Activated CD4-positive, alpha-beta T cell treated with anti-CD3 and anti-CD28 coated beads for 48 hours (primary cell): ENCODE data around the gene DEPP1.
"Not testable (repeated sequence)": the region's sequence is repeated elsewhere in the genome, so short reads cannot be mapped to it uniquely, and the experiment has no call there.

ENCODE experiments used
- DNase-seq: peaks from one replicate; pipeline ENCODE4 v3.0.0-alpha.2; 2020

DEPP1 gene, protein sequence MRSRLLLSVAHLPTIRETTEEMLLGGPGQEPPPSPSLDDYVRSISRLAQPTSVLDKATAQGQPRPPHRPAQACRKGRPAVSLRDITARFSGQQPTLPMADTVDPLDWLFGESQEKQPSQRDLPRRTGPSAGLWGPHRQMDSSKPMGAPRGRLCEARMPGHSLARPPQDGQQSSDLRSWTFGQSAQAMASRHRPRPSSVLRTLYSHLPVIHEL

DNA sequence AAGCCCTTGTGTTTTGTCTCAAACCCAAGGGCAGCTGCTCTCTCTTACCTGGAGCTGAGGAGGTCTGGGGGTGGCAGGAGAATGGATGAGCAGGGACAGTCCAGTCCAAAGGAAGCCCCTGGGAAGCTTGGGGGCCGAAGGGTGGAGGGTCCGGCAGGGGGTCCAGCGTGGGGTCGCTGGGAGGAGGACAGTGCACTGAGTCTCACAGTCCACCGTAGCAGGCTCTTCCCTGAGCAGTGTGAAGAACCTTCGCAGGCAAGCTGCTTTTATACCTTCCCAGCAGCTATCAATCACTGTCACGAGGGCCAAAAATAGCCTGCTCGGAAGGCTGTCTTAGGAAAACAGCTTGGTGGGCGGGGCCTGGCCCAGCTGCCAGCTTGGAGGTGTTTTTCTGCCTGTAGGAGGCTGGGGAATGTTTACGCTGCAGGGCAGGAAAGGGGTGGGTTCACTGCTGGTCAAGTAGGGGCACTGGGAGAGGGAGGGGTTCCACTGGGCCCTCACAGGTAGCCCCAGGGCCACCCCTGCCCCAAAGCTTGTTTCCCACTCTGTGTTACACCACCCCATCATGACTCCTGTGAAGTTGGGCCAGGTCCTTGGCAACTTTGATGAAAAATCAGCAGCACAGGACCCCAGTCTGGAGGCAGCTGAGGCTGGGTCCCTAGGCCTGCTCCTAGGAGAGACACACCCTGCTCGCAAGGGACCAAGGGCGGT, at the start of gene DEPP1:
Gene DEPP1 (minus strand): TSS at position 240 of the 711 bp plus-strand sequence. CDS start 779 bp downstream, outside the sequence.
- DNase-seq: peak; percentile 38

DNA sequence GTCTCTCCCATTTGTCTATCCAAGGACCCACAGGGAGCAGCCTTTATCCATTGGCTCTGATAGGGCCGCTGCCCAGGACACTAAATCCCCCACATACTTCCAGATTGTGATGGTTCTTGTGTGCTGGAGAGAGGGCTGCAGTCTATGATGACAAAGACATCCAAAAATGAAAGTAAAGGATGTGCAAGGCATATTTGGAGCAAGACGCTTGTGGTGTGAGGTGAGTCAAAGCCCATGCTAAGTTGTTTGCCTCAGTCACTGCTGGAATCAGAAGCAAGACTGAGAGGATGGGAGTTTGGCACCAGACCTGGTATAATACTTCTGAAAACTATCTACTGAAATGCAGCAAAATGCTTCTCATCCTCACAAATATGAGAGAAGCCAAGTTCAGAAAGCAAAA, 44.8 kb upstream of the DEPP1 start:
- no peak for DNase-seq

DNA sequence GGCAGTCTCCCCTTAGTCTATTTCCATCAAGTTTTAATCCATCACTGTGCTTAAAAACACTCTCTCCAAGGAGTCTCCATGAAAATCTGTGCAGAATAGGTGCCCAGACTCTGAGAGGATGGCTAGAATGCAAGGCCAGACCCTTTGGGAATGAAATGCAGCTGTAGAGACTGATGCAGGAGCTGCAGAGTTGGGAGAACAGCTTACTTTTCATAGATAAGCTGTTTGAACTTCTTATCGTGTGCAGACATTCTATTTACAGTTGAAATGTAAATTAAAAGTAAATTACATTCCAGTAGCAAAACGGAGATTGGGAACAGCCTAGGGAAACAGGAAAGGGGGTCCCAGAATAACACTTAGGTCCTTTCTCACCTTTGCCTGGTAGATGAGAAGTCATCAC, 37.0 kb upstream of the DEPP1 start:
- DNase-seq: no peak

DNA sequence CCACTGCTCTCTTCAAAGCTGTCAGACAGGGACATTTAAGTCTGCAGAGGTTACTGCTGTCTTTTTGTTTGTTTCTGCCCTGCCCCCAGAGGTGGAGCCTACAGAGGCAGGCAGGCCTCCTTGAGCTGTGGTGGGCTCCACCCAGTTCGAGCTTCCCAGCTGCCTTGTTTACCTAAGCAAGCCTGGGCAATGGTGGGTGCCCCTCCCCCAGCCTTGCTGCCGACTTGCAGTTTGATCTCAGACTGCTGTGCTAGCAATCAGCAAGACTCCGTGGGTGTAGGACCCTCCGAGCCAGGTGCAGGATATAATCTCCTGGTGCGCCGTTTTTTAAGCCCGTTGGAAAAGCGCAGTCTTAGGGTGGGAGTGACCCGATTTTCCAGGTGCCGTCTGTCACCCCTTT, 35.9 kb upstream of the DEPP1 start:
- DNase-seq: not testable (repeated sequence)

DNA sequence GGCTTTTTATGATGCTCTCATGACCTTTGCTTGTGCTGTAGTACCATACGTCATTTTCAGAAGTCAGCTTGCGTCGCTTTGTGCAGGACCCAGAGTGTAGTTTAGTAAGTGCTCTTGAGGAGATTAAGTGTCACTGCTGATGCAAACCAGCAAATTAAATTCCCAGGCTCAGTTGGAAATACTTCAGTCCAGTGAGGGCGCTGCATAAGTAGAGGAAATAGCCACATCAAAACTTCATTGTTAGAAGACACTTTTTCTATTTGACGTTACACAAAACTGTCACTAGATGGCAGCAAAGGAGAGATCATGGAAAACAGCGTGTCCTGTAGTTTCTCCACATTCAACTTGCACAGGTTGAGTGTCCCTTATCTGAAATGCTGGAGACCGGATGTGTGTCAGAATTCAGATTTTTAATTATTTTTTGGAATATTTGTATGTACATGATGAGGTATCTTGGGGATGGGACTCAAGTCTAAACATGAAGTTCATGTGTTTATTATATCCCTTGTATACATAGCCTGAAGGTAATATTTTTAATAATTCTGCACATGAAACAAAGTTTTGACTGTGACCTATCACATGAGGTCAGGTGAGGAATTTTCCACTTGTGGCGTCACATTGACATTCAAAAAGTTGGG, 30.0 kb upstream of the DEPP1 start:
- DNase-seq: peak; percentile 8

DNA sequence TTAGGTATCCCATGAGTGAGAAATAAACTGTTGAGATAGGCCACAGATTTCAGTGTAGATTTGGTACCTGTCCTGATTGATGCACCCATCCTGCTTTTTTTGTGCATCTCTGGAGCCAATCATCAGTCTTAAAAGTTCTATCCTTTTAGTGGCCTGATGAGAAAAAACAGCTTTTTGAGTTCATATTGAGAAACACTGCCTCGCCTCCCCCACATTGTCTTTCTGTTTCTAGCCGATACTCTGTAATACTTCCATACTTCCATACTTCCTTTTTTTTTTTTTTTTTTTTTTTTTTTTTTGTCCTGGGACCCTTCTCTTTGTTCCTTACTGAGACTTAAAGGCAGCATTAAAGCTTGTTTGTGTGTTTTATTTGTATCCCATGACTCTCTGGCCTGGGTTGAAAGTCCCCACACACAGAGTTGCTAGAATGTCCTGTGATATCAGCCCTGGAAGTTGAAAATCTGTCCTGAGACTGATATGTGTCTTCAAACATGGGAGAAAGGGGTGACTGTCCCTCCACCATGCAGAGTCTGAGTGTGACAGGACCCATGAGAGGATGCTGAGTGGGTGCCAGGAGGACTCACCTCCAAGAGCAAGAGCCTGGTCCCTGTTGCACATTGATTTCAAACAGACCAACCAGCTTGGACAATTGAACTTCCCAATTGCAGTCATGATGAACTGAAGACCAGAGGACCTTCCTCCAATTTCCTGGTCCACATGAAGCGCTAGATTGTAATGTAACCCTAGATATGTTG, 27.8 kb upstream of the DEPP1 start:
- DNase-seq: no peak

DNA sequence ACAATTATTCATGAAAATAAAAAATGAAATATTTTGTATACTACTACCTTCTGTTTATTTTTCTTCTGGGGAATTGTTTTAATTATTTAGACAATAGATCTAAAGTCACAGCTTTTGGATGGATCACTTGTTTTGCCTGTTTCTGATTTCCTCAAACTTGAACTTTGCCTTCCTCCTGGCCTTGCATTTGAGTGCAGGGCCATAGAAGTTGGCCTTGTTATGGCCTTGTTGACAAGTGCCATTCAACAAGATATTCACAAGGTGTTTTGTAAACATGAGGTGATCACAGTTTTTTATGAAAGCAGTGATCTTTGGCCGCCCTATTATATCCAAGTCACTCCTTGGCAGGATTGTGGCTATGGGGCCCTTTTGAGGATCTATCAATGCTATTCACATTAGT, 26.7 kb upstream of the DEPP1 start:
- no peak for DNase-seq

DNA sequence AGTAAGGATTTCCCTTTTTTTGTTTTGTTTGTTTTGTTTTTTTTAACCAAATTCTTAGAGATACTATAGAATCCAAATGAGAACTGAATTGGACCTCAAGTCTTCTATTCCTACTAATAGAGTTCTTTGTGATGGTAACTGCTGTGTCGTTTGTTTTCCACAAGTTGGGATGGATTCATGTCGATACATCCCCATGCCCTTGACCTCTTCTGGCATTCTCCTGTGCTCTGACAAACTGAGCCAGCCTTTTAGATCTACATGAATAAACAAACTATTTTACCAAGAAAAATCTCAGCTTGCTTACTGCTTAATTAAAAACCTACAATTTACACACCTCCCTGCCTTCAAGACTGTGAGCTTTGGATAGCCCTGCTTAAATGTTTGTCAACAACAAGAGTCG, 26.1 kb upstream of the DEPP1 start:
- no peak for DNase-seq

DNA sequence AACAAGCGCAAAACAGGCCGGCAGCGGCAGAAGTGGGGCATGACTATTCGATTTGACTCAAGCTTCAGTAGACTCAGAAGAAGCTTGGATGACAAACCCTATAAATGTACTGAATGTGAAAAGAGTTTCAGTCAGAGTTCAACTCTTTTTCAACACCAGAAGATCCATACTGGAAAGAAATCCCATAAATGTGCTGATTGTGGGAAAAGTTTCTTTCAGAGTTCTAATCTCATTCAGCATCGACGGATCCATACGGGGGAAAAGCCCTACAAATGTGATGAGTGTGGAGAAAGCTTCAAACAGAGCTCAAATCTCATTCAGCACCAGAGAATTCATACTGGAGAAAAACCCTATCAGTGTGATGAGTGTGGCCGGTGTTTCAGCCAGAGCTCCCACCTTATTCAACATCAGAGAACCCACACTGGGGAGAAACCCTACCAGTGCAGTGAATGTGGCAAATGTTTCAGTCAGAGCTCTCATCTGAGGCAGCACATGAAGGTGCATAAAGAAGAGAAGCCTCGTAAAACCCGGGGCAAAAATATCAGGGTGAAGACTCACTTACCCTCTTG, 24.9 kb upstream of the DEPP1 start:
- no peak for DNase-seq

DNA sequence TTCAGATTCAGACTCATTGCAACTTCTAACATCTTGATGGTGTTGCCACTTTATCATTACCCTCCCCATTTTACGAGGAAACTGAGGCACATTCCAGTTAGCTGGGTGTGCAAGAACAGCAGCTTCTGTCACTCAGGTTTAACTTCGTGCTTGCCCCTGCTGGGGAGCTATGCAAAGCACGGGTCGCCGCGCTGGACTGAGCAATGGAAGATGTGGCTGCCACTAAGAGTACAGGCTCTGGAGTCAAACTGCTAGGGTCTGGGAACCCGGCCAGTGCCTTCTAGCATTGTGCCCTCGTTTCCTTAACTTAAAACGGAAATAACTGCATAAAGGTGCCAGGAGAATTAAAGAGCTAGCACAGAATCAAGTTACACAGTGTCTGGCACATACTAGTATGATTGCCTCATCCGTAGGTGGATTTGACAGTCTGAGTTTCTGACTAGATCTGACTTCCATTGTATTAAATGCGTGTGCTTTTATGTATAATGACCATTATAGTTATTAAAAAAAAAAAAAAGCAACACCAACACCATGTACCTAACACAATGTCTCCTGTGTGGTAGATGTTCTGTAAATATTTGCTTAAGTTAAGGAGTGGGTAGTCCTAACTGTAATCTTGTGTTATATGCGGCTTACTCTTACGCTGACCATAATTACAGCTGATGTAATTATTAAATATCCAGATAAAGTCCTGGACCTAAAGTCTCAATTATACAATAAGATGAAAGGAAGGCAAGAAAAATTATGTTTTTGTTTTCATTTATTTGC, 23.0 kb upstream of the DEPP1 start:
- peak; percentile 68 for DNase-seq

DNA sequence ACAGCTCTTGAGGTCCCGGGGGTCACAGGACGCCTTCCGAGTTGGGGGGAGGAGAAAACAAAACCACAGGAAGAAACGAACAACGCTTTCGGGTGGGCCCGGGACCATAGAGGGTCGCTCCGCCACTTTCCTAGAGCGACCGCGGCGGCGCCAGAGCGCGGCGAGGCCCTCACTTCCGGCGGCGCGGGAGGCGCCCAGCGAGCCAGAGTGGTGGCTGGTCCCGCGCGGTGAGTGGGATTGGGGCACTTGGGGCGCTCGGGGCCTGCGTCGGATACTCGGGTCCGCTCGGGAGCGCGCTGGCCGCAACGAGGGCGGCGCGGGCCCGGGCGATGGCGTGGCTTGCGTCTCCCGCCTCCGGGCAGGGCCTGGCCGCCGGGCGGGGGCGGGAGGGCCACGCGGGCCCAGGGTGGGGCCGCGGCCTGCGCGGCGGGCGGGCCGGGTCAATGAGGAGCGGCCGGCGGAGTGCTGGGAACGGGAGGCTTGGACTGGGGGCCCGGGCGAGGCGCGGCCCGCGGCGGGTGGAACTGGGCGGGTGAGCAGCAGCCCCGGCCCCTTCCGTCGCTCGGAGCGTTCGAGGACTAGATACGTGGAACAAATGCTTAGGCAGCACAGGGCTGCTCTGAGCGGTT, 22.3 kb upstream of the DEPP1 start, which contains the start of gene ZNF22:
Gene ZNF22 (plus strand): TSS at position 172 of the 629 bp plus-strand sequence. CDS start 2,446 bp downstream, outside the sequence.
- DNase-seq: peak; percentile 72

DNA sequence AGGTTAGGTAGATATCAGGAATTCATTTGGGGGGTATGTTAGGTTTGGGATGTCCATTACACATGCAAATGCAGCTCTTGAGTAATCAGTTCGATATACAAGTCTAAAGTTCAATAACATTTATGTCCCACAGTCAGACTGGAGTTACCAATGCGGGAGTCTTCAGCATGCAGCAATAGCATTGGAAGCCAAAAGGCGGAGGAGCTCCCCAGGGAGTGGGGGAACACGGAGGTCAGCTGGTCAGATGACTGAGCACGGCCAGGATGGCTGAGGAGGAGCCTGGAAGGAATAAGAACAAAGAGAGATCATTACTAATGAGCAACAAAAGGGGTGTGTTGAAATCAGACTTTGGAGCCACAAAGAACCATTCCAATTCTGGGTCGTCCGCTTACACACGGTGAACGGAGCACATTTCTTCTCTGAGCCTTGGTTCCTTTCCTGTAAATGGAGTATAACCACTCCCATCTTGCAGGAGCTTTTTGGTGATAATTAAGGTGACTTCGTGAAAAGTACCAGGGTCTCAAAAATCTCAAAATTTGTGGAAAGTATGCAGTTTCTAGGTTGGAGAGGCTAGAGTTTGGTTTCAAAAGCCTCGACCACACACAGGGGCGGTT, 21.6 kb upstream of the DEPP1 start:
- DNase-seq: no peak

DNA sequence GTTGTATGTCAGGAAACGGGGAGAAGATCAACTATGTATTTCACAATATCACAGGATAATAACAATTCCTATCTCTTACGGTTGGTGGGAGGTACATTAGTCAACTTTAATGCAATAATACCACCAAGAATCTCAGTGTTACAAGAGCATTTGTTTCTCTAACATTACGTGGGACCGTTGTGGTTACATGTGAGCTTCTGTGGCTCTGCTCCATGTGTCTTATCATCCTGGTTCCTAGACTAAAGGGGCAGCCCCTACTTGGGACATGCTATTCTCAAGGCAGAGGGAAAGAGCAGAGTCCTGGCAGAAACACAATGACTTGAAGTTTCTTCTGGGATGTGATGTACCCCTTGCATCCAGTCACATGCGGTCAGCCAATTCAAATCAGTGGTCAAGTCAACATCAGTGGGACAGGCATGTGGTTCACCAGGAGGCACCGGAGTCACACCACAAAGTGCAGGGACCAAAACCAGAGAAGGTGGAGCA, 19.6 kb upstream of the DEPP1 start:
- DNase-seq: no peak

DNA sequence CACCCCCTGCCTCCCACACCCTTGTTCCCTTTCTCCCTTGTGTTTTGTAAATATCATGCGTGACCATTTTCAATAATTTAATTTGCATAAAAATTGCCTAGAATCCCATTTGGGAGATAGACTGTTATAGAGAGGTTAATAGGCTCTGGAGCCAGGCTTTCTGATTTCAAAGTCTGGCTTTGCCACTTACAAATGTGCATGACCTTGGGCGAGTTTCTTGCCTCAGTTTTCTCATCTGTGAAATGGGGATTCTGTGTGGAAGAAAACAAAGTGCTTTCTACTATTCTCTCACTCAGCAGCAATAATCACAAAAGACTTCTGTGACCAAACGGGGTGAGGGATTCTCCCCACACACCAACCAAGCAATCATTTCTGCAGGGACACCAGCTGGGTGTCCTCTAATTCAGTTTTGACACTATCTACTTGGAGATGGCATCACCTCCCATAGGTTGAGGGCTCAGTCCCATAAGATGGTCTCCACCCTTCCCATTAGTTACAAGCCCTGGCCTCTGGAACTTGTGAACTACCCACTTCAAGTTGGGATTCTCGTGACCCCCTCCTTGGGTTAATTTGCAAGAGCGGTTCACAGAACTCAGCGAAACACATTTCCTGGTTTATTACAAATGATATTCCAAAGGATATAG, 18.6 kb upstream of the DEPP1 start:
- DNase-seq: no peak

DNA sequence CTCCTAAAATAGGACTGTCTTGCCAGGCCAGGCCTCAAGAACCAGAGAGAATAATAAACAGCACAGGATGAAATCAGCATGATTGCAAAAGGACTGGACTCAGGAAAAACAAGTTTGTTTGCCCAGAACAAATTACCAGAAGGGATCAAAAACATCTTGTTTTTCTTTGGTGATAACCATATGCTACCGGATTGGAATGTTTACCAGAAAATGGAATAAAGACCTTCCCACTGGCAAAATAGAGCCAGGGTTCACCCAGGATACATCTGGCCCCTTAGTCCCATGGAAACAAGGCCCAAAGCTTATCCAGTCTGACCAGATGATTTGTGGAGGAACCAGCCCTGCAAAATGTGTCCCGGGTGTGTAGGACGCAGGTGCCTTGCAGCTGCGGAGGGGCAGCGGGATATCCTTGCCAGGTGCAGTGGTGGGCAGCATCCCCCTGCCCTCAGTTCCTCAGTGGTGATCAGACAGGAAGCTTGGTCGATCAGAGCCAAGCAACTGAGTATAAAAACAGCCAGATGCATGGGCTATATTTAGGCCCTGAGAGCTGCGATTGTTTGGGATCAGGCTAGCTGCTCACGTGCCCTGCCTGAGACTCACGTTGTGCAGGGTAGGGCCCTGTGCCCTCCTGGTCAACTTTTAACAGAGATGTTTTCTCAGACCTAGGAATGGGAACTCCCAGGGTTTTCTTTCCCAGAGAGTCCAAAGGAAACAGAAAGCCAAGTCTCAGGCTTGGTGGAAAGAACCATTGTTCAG, 17.5 kb upstream of the DEPP1 start:
- no peak for DNase-seq

DNA sequence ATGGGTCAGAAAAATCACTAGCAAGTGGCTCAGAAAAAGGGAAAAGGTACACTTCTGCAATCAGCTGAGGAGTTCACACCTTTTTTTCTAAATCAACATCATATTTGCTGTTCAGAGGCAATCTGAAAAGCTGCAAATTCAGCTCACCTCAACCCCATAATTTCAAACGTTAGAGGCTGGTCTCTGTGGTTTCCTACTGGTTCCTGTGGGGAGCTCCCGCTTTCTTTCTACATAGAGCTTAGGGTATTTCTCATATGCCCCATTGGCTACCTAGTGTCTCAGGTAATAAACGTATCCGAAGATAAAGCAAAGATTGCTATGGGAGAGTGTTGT, 16.9 kb upstream of the DEPP1 start:
- DNase-seq: no peak

DNA sequence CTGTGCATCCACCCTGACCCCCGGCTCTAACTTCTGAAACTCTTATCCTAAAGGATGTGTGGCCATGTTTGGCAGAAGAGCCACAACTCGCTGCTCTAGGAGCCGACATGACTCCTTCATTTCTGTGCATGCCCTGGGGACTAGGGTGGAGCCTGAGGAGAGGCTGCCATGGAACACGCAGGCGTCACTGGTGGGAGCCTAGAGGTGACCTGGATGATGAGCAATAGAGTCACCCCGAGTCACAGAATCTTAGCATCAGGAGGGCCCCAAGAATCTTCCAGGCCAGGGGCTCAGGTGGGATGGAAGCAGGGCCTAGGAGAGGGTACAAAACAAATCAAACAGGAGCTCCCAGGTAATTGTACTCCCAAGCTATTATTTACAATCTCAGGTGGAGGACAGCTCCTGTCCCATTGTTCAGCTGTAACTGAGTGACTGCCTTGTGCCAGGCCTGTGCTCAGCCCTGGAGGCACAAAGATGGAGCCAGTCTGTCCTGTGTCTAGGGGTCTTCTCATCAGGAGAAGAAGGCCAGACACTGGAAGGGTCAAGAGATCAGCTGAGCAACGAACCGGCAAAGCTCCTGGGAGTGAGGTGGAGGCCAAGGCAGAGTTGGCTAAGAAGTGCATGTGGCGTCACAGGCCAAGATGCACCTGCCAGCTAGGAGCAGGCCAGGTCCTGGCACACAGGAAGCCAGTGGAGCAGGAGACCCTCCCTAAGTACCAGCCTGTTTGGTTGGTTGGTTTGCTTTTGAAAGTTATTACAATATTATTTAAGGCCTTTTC, 16.3 kb upstream of the DEPP1 start:
- DNase-seq: no peak

DNA sequence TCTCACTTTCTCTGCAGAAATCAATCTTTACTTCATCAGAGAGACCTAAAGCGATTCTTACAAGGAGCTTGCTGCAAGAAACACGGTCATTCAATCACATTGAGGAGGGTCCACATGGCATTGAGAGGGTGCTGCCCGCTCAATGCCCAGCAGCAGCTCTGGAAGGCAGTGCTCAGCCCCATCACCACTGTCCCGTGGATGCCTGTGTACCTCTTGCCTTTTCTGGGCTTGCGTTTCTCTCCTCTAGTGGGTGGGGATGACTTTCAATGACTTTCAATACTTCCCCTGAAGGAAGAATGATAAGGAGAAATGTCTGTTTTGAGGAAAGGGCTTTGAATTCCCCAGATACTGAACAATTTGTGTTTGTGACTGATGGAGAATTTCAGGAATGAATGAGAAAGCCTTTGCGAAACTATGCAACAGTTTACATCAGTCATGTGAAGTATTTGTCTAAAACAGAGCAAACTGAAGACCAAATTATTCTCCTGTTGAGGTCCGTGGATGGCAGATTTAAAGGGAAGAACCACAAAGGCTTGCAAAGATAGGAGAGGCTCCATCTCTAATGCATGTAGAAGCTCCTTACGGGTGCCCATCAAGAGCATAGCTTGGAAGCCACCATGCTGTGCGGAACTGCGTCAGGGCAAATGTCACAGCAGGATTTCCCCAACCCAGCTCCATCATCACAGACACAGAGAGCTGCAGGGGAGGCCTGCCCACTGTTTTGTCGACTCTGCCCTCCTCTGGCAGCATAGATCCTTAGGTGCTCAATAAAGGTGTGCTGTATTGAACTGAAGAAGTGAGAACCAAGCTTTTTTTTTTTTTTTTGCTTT, 15.5 kb upstream of the DEPP1 start:
- no peak for DNase-seq
